ENCODE results near the gene CRYL1. TPM values are rescaled to one million over a fixed set of nuclear protein-coding genes. Genes with fewer than 3 reads are reported as not detected.
A peak's percentile ranks its signal among the peaks of the same experiment; 100 is the strongest.

CRYL1 gene
- total RNA-seq, 5 donors from 2014 or later (not counting 1 experiment from before 2014, with no cell fraction given), result 12.3 to 21.5 (median 17.9) TPM

GRCh38 chr13:20415306-20415679 is 110.4 kb downstream of the CRYL1 start:
- ChIA-PET POLR2A (no interaction called here), CTCF (no interaction called here)
- Histone ChIP-seq H3K4me3 (ENCODE audit: control insufficient read depth in 1 of 2, extremely low read depth in 1 of 2, low read length in 1 of 2) (no peak overlapping the region), H3K36me3 (ENCODE audit: control insufficient read depth in 2 of 2, extremely low read depth in 1 of 2, insufficient read depth in 1 of 2, low read length in 1 of 2) (no peaks in the 10 kb centered on the region), H3K27me3 (replicated peaks in 1 of 2; ENCODE audit: control insufficient read depth in 2 of 2, extremely low read depth in 1 of 2, insufficient read depth in 2 of 2, low read length in 1 of 2) (no peaks in the 10 kb centered on the region), H3K9me3 (no peaks in the 10 kb centered on the region), H3K27ac (ENCODE audit: low read length) (no peak overlapping the region), H3K4me1 (ENCODE audit: control insufficient read depth in 1 of 2, extremely low read depth in 1 of 2, insufficient read depth in 2 of 2, low read length in 2 of 2) (peaks cover 25 to 33% of the 10 kb centered on the region in 2 experiments)
- DNase-seq (no peak), ATAC-seq (replicated peaks in 1 of 4) (no peak)
- no peaks in the 10 kb centered on the region for H3K27me3 Mint-ChIP-seq
- no peak overlapping the region for H3K4me3 Mint-ChIP-seq
- peaks cover 40 to 43% (median 40%) of the 10 kb centered on the region in 3 donors for H3K4me1 Mint-ChIP-seq
- H3K36me3 Mint-ChIP-seq, result peaks cover 3% of the 10 kb centered on the region
- WGBS (ENCODE audit: insufficient coverage), result 96% methylated on average over 30 of the region's 31 CpGs
- no peak overlapping the region for H3K27ac Mint-ChIP-seq
- no peaks in the 10 kb centered on the region for H3K9me3 Mint-ChIP-seq

DNA sequence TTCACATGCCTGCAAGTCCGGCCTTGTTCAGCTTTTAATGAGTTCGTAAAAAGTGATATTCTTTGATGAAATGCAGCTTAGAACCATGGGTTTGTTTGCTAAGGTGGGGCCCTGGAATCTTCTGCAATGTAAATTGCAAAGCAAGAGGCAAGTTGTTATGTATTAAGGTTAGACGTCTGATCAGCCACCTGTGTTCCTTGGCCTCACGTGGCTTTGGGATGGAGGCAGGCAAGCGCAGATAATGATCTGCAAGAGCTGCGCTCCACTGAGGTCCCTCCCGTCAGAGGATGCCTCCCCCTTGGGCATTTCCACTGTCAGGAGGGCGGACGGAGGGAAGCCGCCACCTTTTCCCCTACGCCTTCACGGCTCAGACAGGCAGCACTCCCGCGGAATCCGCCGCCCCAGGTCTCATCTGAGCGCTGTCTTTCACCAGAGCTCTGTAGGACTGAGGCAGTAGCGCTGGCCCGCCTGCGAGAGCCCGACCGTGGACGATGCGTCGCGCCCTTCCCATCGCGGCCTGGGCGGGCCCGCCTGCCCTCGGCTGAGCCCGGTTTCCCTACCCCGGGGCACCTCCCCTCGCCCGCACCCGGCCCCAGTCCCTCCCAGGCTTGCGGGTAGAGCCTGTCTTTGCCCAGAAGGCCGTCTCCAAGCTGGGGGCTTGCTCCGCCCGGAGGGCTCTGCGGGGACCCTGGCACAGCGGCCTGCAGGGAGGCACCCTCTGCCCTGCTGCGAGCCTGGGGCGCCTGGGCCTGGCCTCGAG is 110.9 kb downstream of the CRYL1 start:
- Histone ChIP-seq H3K9me3 (no peaks in the 10 kb centered on the region), H3K4me1 (ENCODE audit: control insufficient read depth in 1 of 2, extremely low read depth in 1 of 2, insufficient read depth in 2 of 2, low read length in 2 of 2) (peaks cover 19 to 27% of the 10 kb centered on the region in 2 experiments), H3K4me3 (ENCODE audit: control insufficient read depth in 1 of 2, extremely low read depth in 1 of 2, low read length in 1 of 2) (no peak overlapping the region), H3K27ac (ENCODE audit: low read length) (no peak overlapping the region), H3K27me3 (replicated peaks in 1 of 2; ENCODE audit: control insufficient read depth in 2 of 2, extremely low read depth in 1 of 2, insufficient read depth in 2 of 2, low read length in 1 of 2) (no peaks in the 10 kb centered on the region), H3K36me3 (ENCODE audit: control insufficient read depth in 2 of 2, extremely low read depth in 1 of 2, insufficient read depth in 1 of 2, low read length in 1 of 2) (no peaks in the 10 kb centered on the region)
- peak overlapping the region in 1 of 2 donors; percentile 52 for H3K27ac Mint-ChIP-seq
- DNase-seq (no peak), ATAC-seq (replicated peaks in 1 of 4) (no peak)
- H3K36me3 Mint-ChIP-seq, result peaks cover 3% of the 10 kb centered on the region
- H3K4me3 Mint-ChIP-seq, result no peak overlapping the region
- no peaks in the 10 kb centered on the region for H3K27me3 Mint-ChIP-seq
- no peaks in the 10 kb centered on the region for H3K9me3 Mint-ChIP-seq
- ChIA-PET POLR2A (no interaction called here), CTCF (no interaction called here)
- WGBS (ENCODE audit: insufficient coverage), result 84% methylated on average over 39 of the region's 45 CpGs
- H3K4me1 Mint-ChIP-seq, result peaks cover 34 to 38% (median 35%) of the 10 kb centered on the region in 3 donors

DNA sequence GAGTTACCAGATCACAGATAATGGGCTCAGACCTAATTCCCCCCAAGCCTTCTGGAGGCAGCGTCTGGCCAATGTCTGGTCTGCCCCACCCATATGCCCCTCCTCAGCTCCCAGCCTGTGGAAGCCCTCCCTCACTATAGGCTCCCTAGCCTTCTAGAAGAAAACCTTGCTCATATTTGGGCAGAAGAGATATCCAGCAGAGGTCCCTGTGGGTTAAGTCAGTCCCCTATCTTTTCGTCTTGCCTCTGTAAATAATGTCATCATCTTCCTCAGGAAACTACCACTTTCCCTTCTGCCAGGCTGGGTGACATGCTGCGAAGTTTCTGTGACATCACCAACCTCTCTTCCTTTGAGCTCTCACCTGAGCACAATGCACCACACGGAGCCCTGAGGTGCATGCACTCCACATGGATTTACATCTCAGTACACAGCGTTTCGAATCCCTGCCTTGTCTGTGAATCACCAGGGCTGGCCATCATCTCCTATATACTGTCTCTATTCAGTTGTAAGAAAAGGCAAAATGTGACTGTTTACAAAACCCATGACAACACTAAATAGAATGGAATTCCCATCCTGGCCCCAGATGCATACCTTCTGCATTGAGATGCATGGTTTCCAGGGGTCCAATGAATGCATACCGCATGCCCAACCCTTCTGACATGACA is 112.8 kb downstream of the CRYL1 start:
- Histone ChIP-seq H3K27me3 (replicated peaks in 1 of 2; ENCODE audit: control insufficient read depth in 2 of 2, extremely low read depth in 1 of 2, insufficient read depth in 2 of 2, low read length in 1 of 2) (no peaks in the 10 kb centered on the region), H3K9me3 (no peaks in the 10 kb centered on the region), H3K27ac (ENCODE audit: low read length) (no peak overlapping the region), H3K36me3 (ENCODE audit: control insufficient read depth in 2 of 2, extremely low read depth in 1 of 2, insufficient read depth in 1 of 2, low read length in 1 of 2) (no peaks in the 10 kb centered on the region), H3K4me3 (ENCODE audit: control insufficient read depth in 1 of 2, extremely low read depth in 1 of 2, low read length in 1 of 2) (no peak overlapping the region), H3K4me1 (ENCODE audit: control insufficient read depth in 1 of 2, extremely low read depth in 1 of 2, insufficient read depth in 2 of 2, low read length in 2 of 2) (peaks cover 16 to 18% of the 10 kb centered on the region in 2 experiments)
- peaks cover 24 to 30% (median 26%) of the 10 kb centered on the region in 3 donors for H3K4me1 Mint-ChIP-seq
- H3K4me3 Mint-ChIP-seq, result peak overlapping the region in 1 of 3 donors; percentile 33
- POLR2A ChIA-PET, result interaction anchor here in 1 of 2 donors (0.6 kb wide), 1 partner anchor 43 kb away, joined by 4 read pairs; no protein-coding TSS in a partner anchor
- peak overlapping the region; percentile 50 to 68 for H3K27ac Mint-ChIP-seq
- H3K27me3 Mint-ChIP-seq, result no peaks in the 10 kb centered on the region
- CTCF ChIA-PET, result interaction anchor here in 1 of 2 donors (0.6 kb wide), 1 partner anchor 1051 kb away, joined by 9 read pairs; no protein-coding TSS in a partner anchor
- DNase-seq (peak in 1 of 35 experiments; percentile 40), ATAC-seq (replicated peaks in 1 of 4) (peak in 1 of 4 experiments; percentile 54)
- peaks cover 2% of the 10 kb centered on the region for H3K36me3 Mint-ChIP-seq
- H3K9me3 Mint-ChIP-seq, result no peaks in the 10 kb centered on the region
- WGBS (ENCODE audit: insufficient coverage), result 67% methylated on average over 4 of the region's 7 CpGs

DNA sequence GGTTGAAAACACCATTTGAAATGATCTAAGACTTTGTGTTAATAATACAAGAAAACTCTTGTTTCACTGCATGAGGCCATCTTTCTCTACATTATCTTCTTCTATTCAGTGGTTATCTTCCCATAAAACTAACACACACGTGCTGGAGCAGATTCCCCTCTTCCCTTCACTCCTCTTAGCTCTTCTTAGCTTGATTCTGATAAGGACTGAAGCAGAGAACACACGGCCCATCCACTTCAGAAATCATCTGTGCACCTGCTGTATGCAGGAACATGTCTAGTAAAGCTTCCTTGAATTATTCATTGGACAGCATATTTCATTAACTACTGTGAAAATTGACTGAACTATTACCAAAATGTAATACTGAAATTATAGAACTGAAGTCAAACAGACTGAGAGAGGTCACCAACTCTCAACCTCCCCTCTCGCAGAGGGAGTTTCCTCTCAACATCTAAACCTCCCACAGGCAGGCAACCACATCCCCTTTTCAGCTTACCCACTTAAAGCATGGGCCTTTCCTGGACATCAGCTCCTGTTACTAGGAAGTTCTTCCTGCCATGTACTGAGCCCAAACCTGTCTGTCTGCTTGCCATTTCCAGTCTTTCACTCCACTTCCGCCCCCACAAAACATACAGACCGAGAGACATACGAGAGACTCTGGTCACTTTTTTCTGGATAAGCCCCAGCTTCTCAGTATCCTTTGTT is 113.9 kb downstream of the CRYL1 start:
- Histone ChIP-seq H3K4me1 (ENCODE audit: control insufficient read depth in 1 of 2, extremely low read depth in 1 of 2, insufficient read depth in 2 of 2, low read length in 2 of 2) (peaks cover 16 to 18% of the 10 kb centered on the region in 2 experiments), H3K27me3 (replicated peaks in 1 of 2; ENCODE audit: control insufficient read depth in 2 of 2, extremely low read depth in 1 of 2, insufficient read depth in 2 of 2, low read length in 1 of 2) (no peaks in the 10 kb centered on the region), H3K36me3 (ENCODE audit: control insufficient read depth in 2 of 2, extremely low read depth in 1 of 2, insufficient read depth in 1 of 2, low read length in 1 of 2) (no peaks in the 10 kb centered on the region), H3K9me3 (no peaks in the 10 kb centered on the region), H3K4me3 (ENCODE audit: control insufficient read depth in 1 of 2, extremely low read depth in 1 of 2, low read length in 1 of 2) (no peak overlapping the region), H3K27ac (ENCODE audit: low read length) (peak overlapping the region; percentile 47)
- WGBS (ENCODE audit: insufficient coverage), result 11% methylated on average over 5 of the region's 6 CpGs
- POLR2A ChIA-PET, result interaction anchor here (0.5 to 1.0 kb wide), 4 partner anchors 10 to 65 kb away, joined by 3 to 9 read pairs (median 4); no protein-coding TSS in a partner anchor
- H3K4me3 Mint-ChIP-seq, result peak overlapping the region in 2 of 3 donors; percentile 15 to 71
- H3K36me3 Mint-ChIP-seq, result peaks cover 7% of the 10 kb centered on the region
- ATAC-seq (replicated peaks in 1 of 4) (peak; percentile 84 to 94 (median 91)), DNase-seq (peak in 22 of 35 experiments; percentile 9 to 63 (median 30))
- no peaks in the 10 kb centered on the region for H3K9me3 Mint-ChIP-seq
- CTCF ChIA-PET, result interaction anchor here in 1 of 2 donors (0.6 kb wide), 1 partner anchor 1050 kb away, joined by 9 read pairs; no protein-coding TSS in a partner anchor
- H3K27me3 Mint-ChIP-seq, result no peaks in the 10 kb centered on the region
- H3K4me1 Mint-ChIP-seq, result peaks cover 24 to 37% (median 24%) of the 10 kb centered on the region in 3 donors
- H3K27ac Mint-ChIP-seq, result peak overlapping the region; percentile 70 to 77

GRCh38 chr13:20410726-20411125 is 114.9 kb downstream of the CRYL1 start:
- ChIA-PET CTCF (interaction anchor here in 1 of 2 donors (0.5 kb wide), 1 partner anchor 484 kb away, joined by 3 read pairs; no protein-coding TSS in a partner anchor), POLR2A (no interaction called here)
- H3K36me3 Mint-ChIP-seq, result peaks cover 12% of the 10 kb centered on the region
- H3K4me1 ChIP-seq (ENCODE audit: control insufficient read depth in 1 of 2, extremely low read depth in 1 of 2, insufficient read depth in 2 of 2, low read length in 2 of 2), result peaks cover 16 to 18% of the 10 kb centered on the region in 2 experiments
- no peak overlapping the region for H3K4me3 ChIP-seq (ENCODE audit: control insufficient read depth in 1 of 2, extremely low read depth in 1 of 2, low read length in 1 of 2)
- H3K27me3 Mint-ChIP-seq, result no peaks in the 10 kb centered on the region
- ATAC-seq (replicated peaks in 1 of 4) (no peak), DNase-seq (no peak)
- H3K9me3 Mint-ChIP-seq, result no peaks in the 10 kb centered on the region
- H3K9me3 ChIP-seq, result no peaks in the 10 kb centered on the region
- no peaks in the 10 kb centered on the region for H3K36me3 ChIP-seq (ENCODE audit: control insufficient read depth in 2 of 2, extremely low read depth in 1 of 2, insufficient read depth in 1 of 2, low read length in 1 of 2)
- no peaks in the 10 kb centered on the region for H3K27me3 ChIP-seq (replicated peaks in 1 of 2; ENCODE audit: control insufficient read depth in 2 of 2, extremely low read depth in 1 of 2, insufficient read depth in 2 of 2, low read length in 1 of 2)
- no peak overlapping the region for H3K27ac ChIP-seq (ENCODE audit: low read length)
- 70% methylated on average over 2 of the region's 4 CpGs for WGBS (ENCODE audit: insufficient coverage)
- H3K4me3 Mint-ChIP-seq, result peak overlapping the region in 1 of 3 donors; percentile 71
- H3K27ac Mint-ChIP-seq, result peak overlapping the region in 1 of 2 donors; percentile 18
- H3K4me1 Mint-ChIP-seq, result peaks cover 24 to 37% (median 24%) of the 10 kb centered on the region in 3 donors

DNA sequence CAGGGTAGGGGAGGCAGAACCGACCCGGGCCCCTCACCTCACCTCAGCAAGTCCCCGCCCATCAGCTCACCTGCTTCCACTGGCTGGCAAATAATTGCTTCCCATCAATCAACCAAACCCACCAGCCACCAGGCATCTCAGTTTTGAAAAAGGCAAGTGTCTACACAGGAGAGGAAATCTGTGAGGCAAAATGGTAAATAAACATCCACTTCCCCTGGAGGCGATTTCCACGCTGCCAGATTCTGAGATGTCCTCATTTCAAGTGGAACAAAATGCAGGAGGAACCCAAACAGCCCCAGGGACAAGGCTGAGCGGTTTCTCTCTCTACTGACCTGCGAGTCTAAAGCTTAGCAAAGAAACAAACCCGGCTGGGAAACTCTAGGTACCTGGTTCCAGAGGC is 117.5 kb downstream of the CRYL1 start:
- Mint-ChIP-seq H3K27me3 (no peaks in the 10 kb centered on the region), H3K27ac (no peak overlapping the region), H3K9me3 (no peaks in the 10 kb centered on the region), H3K4me1 (peaks cover 23 to 36% (median 23%) of the 10 kb centered on the region in 3 donors), H3K36me3 (peaks cover 29% of the 10 kb centered on the region), H3K4me3 (no peak overlapping the region)
- ATAC-seq (replicated peaks in 1 of 4) (no peak), DNase-seq (no peak)
- no peaks in the 10 kb centered on the region for H3K9me3 ChIP-seq
- ChIA-PET POLR2A (no interaction called here), CTCF (no interaction called here)
- H3K4me1 ChIP-seq (ENCODE audit: control insufficient read depth in 1 of 2, extremely low read depth in 1 of 2, insufficient read depth in 2 of 2, low read length in 2 of 2), result peaks cover 16 to 18% of the 10 kb centered on the region in 2 experiments
- H3K27me3 ChIP-seq (replicated peaks in 1 of 2; ENCODE audit: control insufficient read depth in 2 of 2, extremely low read depth in 1 of 2, insufficient read depth in 2 of 2, low read length in 1 of 2), result no peaks in the 10 kb centered on the region
- H3K36me3 ChIP-seq (ENCODE audit: control insufficient read depth in 2 of 2, extremely low read depth in 1 of 2, insufficient read depth in 1 of 2, low read length in 1 of 2), result no peaks in the 10 kb centered on the region
- no peak overlapping the region for H3K4me3 ChIP-seq (ENCODE audit: control insufficient read depth in 1 of 2, extremely low read depth in 1 of 2, low read length in 1 of 2)
- H3K27ac ChIP-seq (ENCODE audit: low read length), result no peak overlapping the region
- 92% methylated on average over 5 of the region's 8 CpGs for WGBS (ENCODE audit: insufficient coverage)

Measured in T-cell (primary cell).